Measurements from ENCODE around the gene AKAP13. TPM values are rescaled to one million over a fixed set of nuclear protein-coding genes. Genes with fewer than 3 reads are reported as not detected.
"Not testable (repeated sequence)": the region's sequence is repeated elsewhere in the genome, so short reads cannot be mapped to it uniquely, and the experiment has no call there.

AKAP13 gene, protein sequence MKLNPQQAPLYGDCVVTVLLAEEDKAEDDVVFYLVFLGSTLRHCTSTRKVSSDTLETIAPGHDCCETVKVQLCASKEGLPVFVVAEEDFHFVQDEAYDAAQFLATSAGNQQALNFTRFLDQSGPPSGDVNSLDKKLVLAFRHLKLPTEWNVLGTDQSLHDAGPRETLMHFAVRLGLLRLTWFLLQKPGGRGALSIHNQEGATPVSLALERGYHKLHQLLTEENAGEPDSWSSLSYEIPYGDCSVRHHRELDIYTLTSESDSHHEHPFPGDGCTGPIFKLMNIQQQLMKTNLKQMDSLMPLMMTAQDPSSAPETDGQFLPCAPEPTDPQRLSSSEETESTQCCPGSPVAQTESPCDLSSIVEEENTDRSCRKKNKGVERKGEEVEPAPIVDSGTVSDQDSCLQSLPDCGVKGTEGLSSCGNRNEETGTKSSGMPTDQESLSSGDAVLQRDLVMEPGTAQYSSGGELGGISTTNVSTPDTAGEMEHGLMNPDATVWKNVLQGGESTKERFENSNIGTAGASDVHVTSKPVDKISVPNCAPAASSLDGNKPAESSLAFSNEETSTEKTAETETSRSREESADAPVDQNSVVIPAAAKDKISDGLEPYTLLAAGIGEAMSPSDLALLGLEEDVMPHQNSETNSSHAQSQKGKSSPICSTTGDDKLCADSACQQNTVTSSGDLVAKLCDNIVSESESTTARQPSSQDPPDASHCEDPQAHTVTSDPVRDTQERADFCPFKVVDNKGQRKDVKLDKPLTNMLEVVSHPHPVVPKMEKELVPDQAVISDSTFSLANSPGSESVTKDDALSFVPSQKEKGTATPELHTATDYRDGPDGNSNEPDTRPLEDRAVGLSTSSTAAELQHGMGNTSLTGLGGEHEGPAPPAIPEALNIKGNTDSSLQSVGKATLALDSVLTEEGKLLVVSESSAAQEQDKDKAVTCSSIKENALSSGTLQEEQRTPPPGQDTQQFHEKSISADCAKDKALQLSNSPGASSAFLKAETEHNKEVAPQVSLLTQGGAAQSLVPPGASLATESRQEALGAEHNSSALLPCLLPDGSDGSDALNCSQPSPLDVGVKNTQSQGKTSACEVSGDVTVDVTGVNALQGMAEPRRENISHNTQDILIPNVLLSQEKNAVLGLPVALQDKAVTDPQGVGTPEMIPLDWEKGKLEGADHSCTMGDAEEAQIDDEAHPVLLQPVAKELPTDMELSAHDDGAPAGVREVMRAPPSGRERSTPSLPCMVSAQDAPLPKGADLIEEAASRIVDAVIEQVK (N-terminal part only)
- 206 TPM for total RNA-seq
- 84.2 TPM for polyA plus RNA-seq

DNA sequence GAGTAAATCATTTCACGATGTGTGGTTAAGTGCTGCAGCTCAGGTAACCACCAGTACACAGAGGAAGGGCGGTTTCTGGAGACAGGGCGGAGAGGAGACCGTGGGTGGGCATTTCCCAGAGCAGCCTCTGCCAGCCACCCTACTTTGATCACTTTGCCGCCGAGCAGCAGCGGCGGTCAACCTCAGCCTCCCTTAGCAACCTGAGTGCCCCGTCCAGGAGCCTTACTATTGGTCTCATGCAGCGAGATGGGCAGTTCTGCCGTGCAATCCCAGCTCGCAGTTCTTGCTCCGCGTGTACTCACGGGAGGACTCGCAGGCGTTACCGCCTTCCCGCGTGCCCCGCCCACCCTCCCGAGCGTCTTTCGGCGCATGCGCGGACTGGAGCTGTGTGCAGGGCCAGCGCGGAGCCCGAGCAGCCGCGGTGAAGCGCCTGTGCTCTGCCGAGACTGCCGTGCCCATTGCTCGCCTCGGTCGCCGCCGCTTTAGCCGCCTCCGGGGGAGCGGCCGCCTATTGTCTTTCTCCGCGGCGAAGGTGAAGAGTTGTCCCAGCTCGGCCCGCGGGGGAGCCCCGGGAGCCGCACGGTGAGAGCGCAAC lies at the start of gene AKAP13:
Gene AKAP13, plus strand, starts transcription at position 387 of the 595 bp plus-strand sequence. CDS start 105,118 bp downstream, outside the sequence.
- H3K36me3 ChIP-seq (ENCODE audit: insufficient read depth): no peaks in the 10 kb centered on the region
- H3K4me3 ChIP-seq (ENCODE audit: low read depth, low read length): peak within 1 kb of the TSS; percentile 90
- under 1% methylated on average over 54 of the region's 54 CpGs for WGBS
- peak within 1 kb of the TSS; percentile 93 for H3K27ac ChIP-seq (ENCODE audit: low read depth)
- no peaks in the 10 kb centered on the region for H3K4me1 ChIP-seq (ENCODE audit: insufficient read depth)
- peak; percentile 95 for DNase-seq (ENCODE audit: extremely low spot score)

DNA sequence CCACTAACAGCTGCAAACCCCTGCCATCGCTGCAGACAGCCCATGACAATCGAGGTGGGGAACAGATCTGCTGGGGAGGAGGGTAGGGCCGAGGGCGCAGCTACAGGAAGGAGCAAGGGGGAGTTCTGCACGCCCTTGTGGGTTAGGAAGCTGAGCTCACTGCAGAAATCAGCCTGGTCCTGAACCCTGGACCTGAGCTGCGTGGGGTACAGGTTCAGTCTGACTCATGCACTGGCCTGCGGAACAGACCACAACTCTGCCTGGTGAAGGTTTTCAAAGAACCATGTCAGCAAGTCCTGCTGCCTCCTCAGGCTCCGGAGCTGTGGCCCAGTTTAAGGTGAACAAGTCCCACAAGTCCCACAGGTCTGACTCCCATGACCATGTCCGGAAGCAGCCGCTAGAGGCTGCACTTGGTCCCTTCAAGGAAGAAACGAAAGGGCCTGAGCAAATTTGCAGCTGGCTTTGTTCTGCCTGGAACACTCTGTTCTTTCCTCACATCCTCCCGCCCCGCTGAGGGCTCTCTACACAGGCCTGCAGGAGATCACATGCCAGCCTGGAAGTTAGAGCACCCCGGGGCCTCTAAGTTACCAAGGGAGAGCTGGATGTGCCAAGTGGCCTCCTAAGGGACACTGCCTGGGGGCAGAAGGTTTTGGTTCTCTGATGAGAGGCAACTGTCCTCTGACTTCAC lies 49.4 kb upstream of the AKAP13 start:
- H3K36me3 ChIP-seq (ENCODE audit: insufficient read depth): no peaks in the 10 kb centered on the region
- WGBS: 27% methylated on average over 14 of the region's 14 CpGs
- H3K4me3 ChIP-seq (ENCODE audit: low read depth, low read length): no peak overlapping the region
- peaks cover 2% of the 10 kb centered on the region for H3K4me1 ChIP-seq (ENCODE audit: insufficient read depth)
- peak; percentile 80 for DNase-seq (ENCODE audit: extremely low spot score)
- peak overlapping the region; percentile 85 for H3K27ac ChIP-seq (ENCODE audit: low read depth)

DNA sequence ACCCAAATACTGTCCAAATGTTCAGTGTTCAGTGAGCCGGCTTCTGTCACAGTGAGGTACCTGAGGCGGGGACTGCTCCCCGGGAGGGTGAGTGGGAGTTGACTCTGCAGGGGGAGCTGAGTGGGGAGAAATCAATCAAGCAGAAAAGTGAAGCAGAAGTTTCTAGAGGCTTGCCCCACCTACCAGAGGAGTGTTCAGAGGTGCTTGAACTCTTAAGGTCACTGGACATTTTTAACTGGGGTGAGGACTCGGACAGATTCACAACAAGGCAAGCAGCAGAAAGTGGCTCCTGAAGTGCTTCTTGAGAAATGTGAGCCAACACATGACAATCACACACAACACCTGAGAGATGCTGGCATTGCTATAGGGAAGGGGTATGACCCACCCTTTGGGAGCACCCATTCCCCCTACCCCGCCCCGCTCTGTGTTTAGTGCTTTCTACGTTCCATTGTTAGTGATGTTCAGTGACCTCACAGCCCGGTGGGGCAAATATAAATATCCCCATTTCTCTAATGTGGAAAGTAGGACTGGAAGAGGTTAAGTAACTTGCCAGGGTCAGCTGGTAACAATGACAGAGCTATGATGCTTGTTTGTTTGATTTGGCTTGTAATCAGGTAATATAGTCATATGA lies 48.6 kb upstream of the AKAP13 start:
- Histone ChIP-seq H3K4me3 (ENCODE audit: low read depth, low read length) (no peak overlapping the region), H3K4me1 (ENCODE audit: insufficient read depth) (peaks cover 2% of the 10 kb centered on the region), H3K36me3 (ENCODE audit: insufficient read depth) (no peaks in the 10 kb centered on the region), H3K27ac (ENCODE audit: low read depth) (peak overlapping the region; percentile 85)
- no peak for DNase-seq (ENCODE audit: extremely low spot score)
- 88% methylated on average over 8 of the region's 8 CpGs for WGBS

DNA sequence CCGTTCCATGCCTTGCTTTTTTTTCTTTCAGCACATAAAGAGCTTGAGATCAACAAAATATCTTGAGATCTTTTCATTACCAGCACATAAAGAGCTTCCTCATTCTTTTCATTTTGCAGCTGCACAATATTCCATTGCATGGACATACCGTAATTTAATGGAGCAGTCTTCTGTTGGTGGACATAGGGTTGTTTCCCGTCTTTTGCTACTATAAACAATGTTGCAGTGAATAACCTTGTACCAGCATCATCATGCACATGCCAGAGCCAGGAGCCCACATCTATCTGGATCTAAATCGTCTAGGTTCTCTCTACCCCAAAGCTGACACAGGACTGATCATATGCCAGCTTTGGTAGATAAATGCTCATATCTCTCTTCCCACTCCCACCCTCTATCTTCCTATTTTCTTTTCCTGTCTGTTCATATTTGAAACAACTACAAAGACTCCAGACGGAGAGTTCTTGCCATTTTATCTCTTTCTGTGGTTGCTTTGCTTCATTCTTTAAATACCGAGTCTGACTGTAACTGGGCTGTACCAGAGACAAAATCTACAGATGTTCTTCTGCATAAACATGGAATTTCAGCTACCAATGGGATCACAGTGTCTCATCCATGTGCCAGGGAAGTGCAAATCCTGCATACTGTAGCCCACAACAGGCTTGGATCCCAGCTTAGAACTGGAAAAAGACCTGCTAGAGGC lies 47.1 kb upstream of the AKAP13 start:
- Histone ChIP-seq H3K27ac (ENCODE audit: low read depth) (no peak overlapping the region), H3K4me1 (ENCODE audit: insufficient read depth) (peaks cover 2% of the 10 kb centered on the region)
- 42% methylated on average over 6 of the region's 6 CpGs for WGBS

DNA sequence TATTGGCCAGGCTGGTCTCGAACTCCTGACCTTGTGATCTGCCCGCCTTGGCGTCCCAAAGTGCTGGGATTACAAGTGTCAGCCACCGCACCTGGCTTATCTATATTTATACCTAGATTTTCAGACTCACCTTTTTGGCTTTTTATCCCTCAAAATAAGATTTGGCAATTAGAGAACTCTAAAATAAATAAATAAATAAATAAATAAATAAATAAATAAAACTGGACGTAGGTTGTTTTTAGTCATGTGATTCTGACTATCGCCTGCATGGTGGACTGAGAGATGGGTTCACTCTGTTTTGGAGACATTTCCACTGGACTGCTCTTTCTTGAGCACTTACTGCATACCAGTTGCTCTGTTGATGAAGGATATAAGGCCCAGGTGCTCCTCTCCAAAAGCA lies 46.2 kb upstream of the AKAP13 start:
- Histone ChIP-seq H3K4me1 (ENCODE audit: insufficient read depth) (peaks cover 2% of the 10 kb centered on the region), H3K27ac (ENCODE audit: low read depth) (no peak overlapping the region), H3K4me3 (ENCODE audit: low read depth, low read length) (no peak overlapping the region), H3K36me3 (ENCODE audit: insufficient read depth) (no peaks in the 10 kb centered on the region)
- DNase-seq (ENCODE audit: extremely low spot score): no peak
- 91% methylated on average over 6 of the region's 6 CpGs for WGBS

More for the DNA sequence above, 47.1 kb upstream of the AKAP13 start:
- Histone ChIP-seq H3K4me3 (ENCODE audit: low read depth, low read length) (no peak overlapping the region), H3K36me3 (ENCODE audit: insufficient read depth) (no peaks in the 10 kb centered on the region)
- DNase-seq (ENCODE audit: extremely low spot score): no peak

DNA sequence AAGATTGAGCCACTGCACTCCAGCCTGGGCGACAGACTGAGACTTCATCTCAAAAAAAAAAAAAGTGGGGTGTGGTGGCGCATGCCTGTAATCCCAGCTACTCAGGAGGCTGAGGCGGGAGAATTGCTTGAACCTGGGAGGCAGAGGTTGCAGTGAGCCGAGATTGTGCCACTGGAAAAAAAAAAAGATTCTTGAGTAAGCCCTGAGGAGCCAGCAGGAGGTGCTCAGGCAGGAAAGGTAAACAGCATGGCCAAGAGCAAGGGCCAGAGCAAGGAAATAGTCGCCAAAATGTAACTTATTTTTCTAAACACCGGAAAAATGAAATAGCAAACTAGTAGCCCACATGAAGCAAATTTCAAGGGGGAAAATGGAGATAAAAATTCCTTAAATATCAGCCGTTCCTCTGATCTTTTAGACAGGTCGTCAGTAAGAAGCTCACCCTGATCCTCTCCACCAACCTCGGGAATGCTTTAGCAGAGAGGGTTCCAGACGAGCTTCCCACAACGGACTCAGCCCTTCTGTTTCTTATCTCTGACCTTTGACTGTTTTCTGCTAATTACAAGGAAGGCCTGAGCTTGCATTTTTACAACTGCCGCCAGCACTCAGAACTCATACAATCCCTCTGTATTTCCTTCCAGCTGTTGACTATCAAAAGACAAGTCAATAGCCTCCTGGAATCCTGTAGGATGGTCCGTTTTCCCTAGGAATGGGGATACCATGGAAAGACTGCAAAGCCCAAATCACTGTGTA lies 45.0 kb upstream of the AKAP13 start:
- Histone ChIP-seq H3K4me3 (ENCODE audit: low read depth, low read length) (no peak overlapping the region), H3K36me3 (ENCODE audit: insufficient read depth) (no peaks in the 10 kb centered on the region), H3K27ac (ENCODE audit: low read depth) (no peak overlapping the region), H3K4me1 (ENCODE audit: insufficient read depth) (peaks cover 2% of the 10 kb centered on the region)
- DNase-seq (ENCODE audit: extremely low spot score): no peak
- 59% methylated on average over 13 of the region's 13 CpGs for WGBS

DNA sequence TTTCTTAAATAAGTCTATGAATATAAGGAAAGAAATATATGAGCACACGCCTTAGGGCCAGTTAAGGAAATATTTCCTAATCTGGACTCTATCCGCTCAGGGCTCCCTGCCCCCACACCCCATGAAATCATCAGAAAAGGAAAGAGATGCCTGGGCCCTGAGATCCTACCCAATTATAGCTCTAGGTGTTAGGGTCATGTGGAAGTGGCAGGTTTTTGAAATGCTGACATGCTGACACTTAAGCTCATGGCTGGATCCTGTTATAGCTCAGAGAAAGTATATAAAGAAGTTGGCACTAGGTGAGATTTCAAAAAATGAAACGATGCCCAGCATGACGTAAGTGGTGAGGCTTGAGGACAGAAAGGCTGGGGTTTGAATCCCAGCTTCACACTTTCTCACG lies 43.5 kb upstream of the AKAP13 start:
- Histone ChIP-seq H3K27ac (ENCODE audit: low read depth) (no peak overlapping the region), H3K4me1 (ENCODE audit: insufficient read depth) (peaks cover 2% of the 10 kb centered on the region), H3K36me3 (ENCODE audit: insufficient read depth) (no peaks in the 10 kb centered on the region), H3K4me3 (ENCODE audit: low read depth, low read length) (no peak overlapping the region)
- no peak for DNase-seq (ENCODE audit: extremely low spot score)
- 62% methylated on average over 5 of the region's 5 CpGs for WGBS

DNA sequence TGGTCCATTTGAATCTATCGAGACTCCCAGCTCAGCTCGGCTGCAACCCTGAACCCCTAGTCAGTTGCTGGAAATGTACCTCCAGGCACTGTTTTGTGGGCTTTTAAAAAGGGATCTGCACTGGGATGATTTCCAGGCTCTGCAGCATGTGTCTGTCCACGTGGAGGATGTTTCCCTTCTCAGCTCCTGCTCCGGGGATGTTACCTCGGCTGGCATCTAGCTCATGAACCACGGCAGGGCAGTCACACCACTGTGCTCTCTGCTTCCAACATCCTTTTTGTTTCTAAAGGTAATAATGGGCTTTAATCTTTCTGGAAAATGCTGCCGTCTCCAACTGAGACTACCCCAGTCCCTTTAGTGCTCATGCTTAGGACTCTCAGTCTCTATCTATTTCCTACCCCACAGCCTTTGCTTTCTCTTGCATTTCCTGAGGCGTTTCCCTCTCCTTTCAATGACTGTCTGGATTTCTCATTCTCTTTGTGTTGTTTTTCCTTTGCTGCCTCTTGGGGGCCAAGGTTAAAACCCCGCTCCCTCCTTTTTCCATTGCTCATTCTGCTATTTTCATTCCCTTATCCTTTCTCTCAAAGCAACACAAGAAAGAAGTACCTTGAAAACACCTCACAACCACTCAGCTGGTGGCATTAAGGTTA lies 42.9 kb upstream of the AKAP13 start:
- H3K4me1 ChIP-seq (ENCODE audit: insufficient read depth): peaks cover 2% of the 10 kb centered on the region
- no peak overlapping the region for H3K27ac ChIP-seq (ENCODE audit: low read depth)
- WGBS: 36% methylated on average over 9 of the region's 9 CpGs
- H3K4me3 ChIP-seq (ENCODE audit: low read depth, low read length): no peak overlapping the region
- H3K36me3 ChIP-seq (ENCODE audit: insufficient read depth): no peaks in the 10 kb centered on the region
- DNase-seq (ENCODE audit: extremely low spot score): no peak

DNA sequence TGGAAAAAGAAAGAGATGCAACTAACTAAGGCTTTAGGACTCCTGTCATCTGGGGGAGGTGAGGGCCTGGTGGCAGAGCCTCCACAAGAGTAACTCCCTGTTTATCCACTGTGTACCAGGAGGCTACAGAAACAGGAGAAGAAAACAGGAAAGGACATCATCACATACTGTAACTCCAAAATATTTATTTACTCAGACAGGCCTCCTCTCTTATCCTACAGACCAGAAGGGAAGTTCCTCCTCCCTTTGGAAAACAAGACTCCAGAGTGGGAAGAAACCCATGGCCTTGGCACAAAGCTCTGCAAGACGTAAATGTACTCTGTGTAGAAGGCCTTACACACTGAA lies 40.1 kb upstream of the AKAP13 start:
- Histone ChIP-seq H3K36me3 (ENCODE audit: insufficient read depth) (no peaks in the 10 kb centered on the region), H3K4me1 (ENCODE audit: insufficient read depth) (no peaks in the 10 kb centered on the region), H3K4me3 (ENCODE audit: low read depth, low read length) (no peak overlapping the region), H3K27ac (ENCODE audit: low read depth) (no peak overlapping the region)
- DNase-seq (ENCODE audit: extremely low spot score): no peak
- 44% methylated on average over 1 of the region's 1 CpG for WGBS

DNA sequence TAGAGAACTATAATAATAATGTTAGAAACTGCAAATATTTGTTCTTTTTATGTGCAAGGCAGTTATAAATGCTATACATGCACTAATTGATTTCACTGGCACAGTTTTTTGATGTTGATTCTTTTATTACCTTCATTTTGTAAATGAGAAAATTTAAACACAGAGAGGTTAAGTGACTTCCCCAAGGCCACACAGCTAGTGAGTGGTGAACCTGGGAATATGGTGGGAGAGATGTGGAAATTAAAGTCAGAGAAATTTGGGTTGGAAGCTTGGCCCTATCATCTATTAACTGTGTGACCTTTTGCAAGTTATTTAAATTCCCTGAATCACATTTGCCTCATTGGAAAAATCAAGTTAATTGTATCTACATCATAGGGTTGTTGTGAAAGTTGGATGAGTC lies 39.6 kb upstream of the AKAP13 start:
- H3K27ac ChIP-seq (ENCODE audit: low read depth): no peak overlapping the region
- no peak overlapping the region for H3K4me3 ChIP-seq (ENCODE audit: low read depth, low read length)
- no peak for DNase-seq (ENCODE audit: extremely low spot score)
- H3K36me3 ChIP-seq (ENCODE audit: insufficient read depth): no peaks in the 10 kb centered on the region
- no peaks in the 10 kb centered on the region for H3K4me1 ChIP-seq (ENCODE audit: insufficient read depth)

DNA sequence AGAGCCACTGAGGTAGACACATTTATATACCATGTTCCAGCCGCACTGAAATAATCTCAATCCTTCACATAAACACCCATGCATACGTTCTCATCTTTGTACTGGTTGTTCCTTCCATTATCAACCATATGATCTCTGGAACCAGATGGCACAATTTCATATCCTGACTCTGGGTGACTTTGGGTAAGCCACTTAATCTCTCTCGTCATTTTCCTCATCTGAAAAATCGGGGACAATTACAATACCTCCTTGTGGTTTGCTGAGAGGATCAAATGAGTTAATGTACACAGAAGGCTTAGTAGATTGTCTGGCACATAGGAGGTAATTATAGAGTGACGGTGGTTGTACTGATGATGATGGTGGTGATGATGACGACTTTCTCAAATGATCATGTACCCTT lies 38.2 kb upstream of the AKAP13 start:
- not testable (repeated sequence) for H3K36me3 ChIP-seq (ENCODE audit: insufficient read depth); H3K27ac ChIP-seq (ENCODE audit: low read depth); H3K4me3 ChIP-seq (ENCODE audit: low read depth, low read length); H3K4me1 ChIP-seq (ENCODE audit: insufficient read depth); DNase-seq (ENCODE audit: extremely low spot score)
- WGBS: 85% methylated on average over 6 of the region's 6 CpGs

Measured in urinary bladder (tissue), 4 donors.